ENCODE data around the gene VRK2. TPM values are rescaled to one million over a fixed set of nuclear protein-coding genes. Genes with fewer than 3 reads are reported as not detected.

The VRK2 gene
- total RNA-seq, 1 experiment from 2014 or later: 25.4 TPM

- intact Hi-C loops (cut with micrococcal nuclease; ENCODE audit: unreplicated experiment): no loop called here
- no peaks in the 10 kb centered on the region for H3K27me3 Mint-ChIP-seq (ENCODE audit: unreplicated experiment)
- H3K4me3 Mint-ChIP-seq (ENCODE audit: low read depth, unreplicated experiment): no peak overlapping the region
- no peak overlapping the region for H3K27ac Mint-ChIP-seq (ENCODE audit: unreplicated experiment)
- H3K9me3 Mint-ChIP-seq (ENCODE audit: low read depth, unreplicated experiment): no peaks in the 10 kb centered on the region
- CTCF ChIA-PET: no interaction called here
- no peaks in the 10 kb centered on the region for H3K36me3 Mint-ChIP-seq (ENCODE audit: insufficient read depth, unreplicated experiment)
- TF ChIP-seq CTCF (IDR thresholded peaks at IDR 0.05; ENCODE audit: unreplicated experiment): no peak
- no peaks in the 10 kb centered on the region for H3K4me1 Mint-ChIP-seq (ENCODE audit: low read depth, unreplicated experiment)
- no TSS peak for BruUV-seq (replicated peaks)
- no peak for DNase-seq
Measured at GRCh38 chr2:58067001-58067400, 20.4 kb downstream of the VRK2 start.

GRCh38 chr2:58070765-58071164 is 24.2 kb downstream of the VRK2 start:
- DNase-seq: no peak
- BruUV-seq (replicated peaks): no TSS peak
- CTCF ChIA-PET: no interaction called here
- H3K4me1 Mint-ChIP-seq (ENCODE audit: low read depth, unreplicated experiment): no peaks in the 10 kb centered on the region
- no peak for TF ChIP-seq CTCF (IDR thresholded peaks at IDR 0.05; ENCODE audit: unreplicated experiment)
- H3K36me3 Mint-ChIP-seq (ENCODE audit: insufficient read depth, unreplicated experiment): no peaks in the 10 kb centered on the region
- H3K9me3 Mint-ChIP-seq (ENCODE audit: low read depth, unreplicated experiment): no peaks in the 10 kb centered on the region
- intact Hi-C loops (cut with micrococcal nuclease; ENCODE audit: unreplicated experiment): no loop called here
- no peaks in the 10 kb centered on the region for H3K27me3 Mint-ChIP-seq (ENCODE audit: unreplicated experiment)
- no peak overlapping the region for H3K4me3 Mint-ChIP-seq (ENCODE audit: low read depth, unreplicated experiment)
- H3K27ac Mint-ChIP-seq (ENCODE audit: unreplicated experiment): no peak overlapping the region

- intact Hi-C loops (cut with micrococcal nuclease; ENCODE audit: unreplicated experiment): no loop called here
- TF ChIP-seq CTCF (IDR thresholded peaks at IDR 0.05; ENCODE audit: unreplicated experiment): no peak
- DNase-seq: no peak
- CTCF ChIA-PET: interaction anchor here (0.6 kb wide), 1 partner anchor 30 kb away, joined by 3 read pairs; no protein-coding TSS in a partner anchor
- no peaks in the 10 kb centered on the region for H3K27me3 Mint-ChIP-seq (ENCODE audit: unreplicated experiment)
- H3K4me1 Mint-ChIP-seq (ENCODE audit: low read depth, unreplicated experiment): no peaks in the 10 kb centered on the region
- no peaks in the 10 kb centered on the region for H3K9me3 Mint-ChIP-seq (ENCODE audit: low read depth, unreplicated experiment)
- no TSS peak for BruUV-seq (replicated peaks)
- H3K27ac Mint-ChIP-seq (ENCODE audit: unreplicated experiment): no peak overlapping the region
- H3K4me3 Mint-ChIP-seq (ENCODE audit: low read depth, unreplicated experiment): no peak overlapping the region
- no peaks in the 10 kb centered on the region for H3K36me3 Mint-ChIP-seq (ENCODE audit: insufficient read depth, unreplicated experiment)
Measured at GRCh38 chr2:58072102-58072501, 25.5 kb downstream of the VRK2 start.

DNA sequence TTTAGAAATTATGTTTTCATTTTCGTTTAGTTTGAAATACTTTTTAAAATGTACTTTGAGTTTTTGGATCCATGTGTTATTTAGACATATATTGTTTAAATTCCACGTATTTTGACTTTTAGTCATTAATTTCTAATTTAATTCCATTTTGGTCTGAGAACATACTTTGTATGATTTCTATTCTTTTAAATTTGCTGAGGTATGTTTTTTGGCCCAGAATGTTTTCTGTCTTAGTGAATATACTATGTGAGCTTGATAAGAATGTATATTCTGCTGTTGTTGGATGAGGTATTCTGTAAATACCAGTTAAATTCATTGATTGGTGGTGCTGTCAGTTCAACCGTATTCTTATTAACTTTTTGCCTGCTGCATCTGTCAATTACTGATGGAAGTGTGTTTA is 26.4 kb downstream of the VRK2 start:
- Mint-ChIP-seq H3K27me3 (ENCODE audit: unreplicated experiment) (no peaks in the 10 kb centered on the region), H3K9me3 (ENCODE audit: low read depth, unreplicated experiment) (peaks cover 4% of the 10 kb centered on the region), H3K36me3 (ENCODE audit: insufficient read depth, unreplicated experiment) (no peaks in the 10 kb centered on the region), H3K4me1 (ENCODE audit: low read depth, unreplicated experiment) (no peaks in the 10 kb centered on the region), H3K4me3 (ENCODE audit: low read depth, unreplicated experiment) (no peak overlapping the region), H3K27ac (ENCODE audit: unreplicated experiment) (no peak overlapping the region)
- intact Hi-C loops (cut with micrococcal nuclease; ENCODE audit: unreplicated experiment): no loop called here
- no peak for TF ChIP-seq CTCF (IDR thresholded peaks at IDR 0.05; ENCODE audit: unreplicated experiment)
- CTCF ChIA-PET: no interaction called here
- BruUV-seq (replicated peaks): no TSS peak
- DNase-seq: no peak
